Hepatocyte (in vitro differentiated cells): Measurements from ENCODE around the gene FOSB.

ENCODE experiments used
- CTCF ChIP-seq: fragments of 200-600 bp; sonication (generic); IDR thresholded peaks from 2 replicates; pipeline ENCODE4 v1.5.1; 2016; ENCODE audit warnings: antibody characterized with exemption, mild to moderate bottlenecking; ENCODE audit not compliant: poor library complexity
- EZH2 ChIP-seq: fragments of 200-600 bp; sonication (generic); IDR thresholded peaks from 2 replicates; pipeline ENCODE4 v1.6.1; 2016; ENCODE audit warnings: antibody characterized with exemption, mild to moderate bottlenecking, borderline replicate concordance
- EZH2phosphoT487 ChIP-seq: fragments of 200-600 bp; sonication (generic); IDR thresholded peaks from one replicate; pipeline ENCODE4 v1.6.1; 2018; ENCODE audit warnings: antibody characterized with exemption, mild to moderate bottlenecking, low read depth, moderate library complexity; ENCODE audit not compliant: unreplicated experiment, severe bottlenecking

- no peak for TF ChIP-seq CTCF
- no peak for TF ChIP-seq EZH2
- TF ChIP-seq EZH2phosphoT487 = no peak
Observed at GRCh38 chr19:45423033-45423588, 44.7 kb upstream of the FOSB start.
